LHCN-M2 (cell line): ENCODE results near the gene HCRTR1. TPM values are rescaled to one million over a fixed set of nuclear protein-coding genes. Genes with fewer than 3 reads are reported as not detected.

Experiments used
- DNase-seq: peaks from one replicate; pipeline ENCODE4 v3.0.0-alpha.2; 2012; ENCODE audit warnings: low read depth
- polyA plus RNA-seq: library from polyadenylated mRNA; unstranded; fragments of >200 nt; gene quantifications from one replicate; pipeline ENCODE4 v1.2.1, GENCODE V29; 2012; ENCODE audit warnings: missing spikeins
- total RNA-seq: library from RNA; depleted of rRNA; stranded (reverse); fragments of >200 nt; gene quantifications from 2 replicates; pipeline ENCODE4 v1.2.3, GENCODE V29; 2014; rRNA removed

HCRTR1 gene
- not detected in 2 replicates for total RNA-seq
- not detected for polyA plus RNA-seq

DNA sequence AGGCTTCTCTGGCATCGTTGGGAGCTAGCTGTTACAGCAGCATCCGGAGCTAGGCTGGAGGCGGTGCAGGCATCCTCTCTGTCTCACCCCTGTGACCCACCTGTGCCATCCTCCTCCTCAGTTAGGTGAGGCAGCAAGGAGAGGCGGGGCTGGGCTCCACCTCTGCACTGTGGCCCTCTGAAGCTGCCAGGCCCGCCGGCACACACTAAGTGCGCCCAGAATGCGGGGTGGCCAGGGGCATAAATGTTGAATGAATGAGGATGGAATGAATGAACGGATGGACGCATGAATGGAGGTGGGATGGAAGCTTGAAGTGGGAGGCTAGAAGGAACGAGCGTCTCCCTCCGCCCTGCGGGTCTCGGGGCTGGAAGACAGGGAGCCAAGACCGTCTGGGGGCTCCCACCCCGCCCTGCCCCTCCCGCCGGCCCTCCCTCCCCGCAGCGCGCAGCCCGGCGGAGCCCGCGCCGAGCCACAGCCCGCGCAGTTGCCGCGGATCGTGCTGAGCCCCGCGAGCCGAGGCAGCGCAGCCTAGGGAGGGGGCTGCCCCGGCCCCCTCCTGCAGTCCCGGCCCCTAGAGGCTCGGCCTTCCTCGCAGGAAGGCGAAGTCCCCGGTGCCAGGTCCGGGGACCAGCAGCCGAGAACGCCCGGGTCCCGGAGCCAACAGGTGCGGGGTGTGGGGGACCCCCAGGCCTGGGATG lies at the start of gene HCRTR1:
TSS of gene HCRTR1 (plus strand) at position 472 of the 698 bp plus-strand sequence. CDS start 1,504 bp downstream, outside the sequence.
- no peak for DNase-seq

DNA sequence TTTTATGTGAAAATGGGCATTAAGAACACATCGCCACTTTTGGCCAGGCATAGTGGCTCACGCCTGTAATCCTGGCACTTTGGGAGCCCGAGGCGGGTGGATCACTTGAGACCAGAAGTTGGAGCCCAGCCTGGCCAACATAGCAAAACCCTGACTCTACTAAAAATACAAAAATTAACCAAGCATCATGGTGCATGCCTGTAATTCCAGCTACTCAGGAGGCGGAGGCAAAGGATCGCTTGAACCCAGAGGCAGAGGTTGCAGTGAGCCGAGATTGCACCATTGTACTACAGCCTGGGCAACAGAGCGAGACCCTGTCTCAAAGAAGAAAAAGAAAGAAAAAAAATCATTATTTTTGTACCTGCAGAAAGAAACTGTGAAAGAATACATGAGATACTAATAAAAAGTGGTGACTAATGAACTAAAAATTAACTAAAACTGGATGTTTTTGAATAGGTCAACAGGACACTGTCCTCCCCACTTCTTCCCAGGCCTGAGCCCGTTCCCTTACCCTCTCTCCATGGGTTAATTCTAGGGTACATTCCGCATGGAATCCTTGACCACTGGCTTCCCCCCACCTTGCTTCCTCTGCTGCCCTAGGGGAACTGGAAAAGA lies 49.4 kb upstream of the HCRTR1 start:
- DNase-seq, result no peak

DNA sequence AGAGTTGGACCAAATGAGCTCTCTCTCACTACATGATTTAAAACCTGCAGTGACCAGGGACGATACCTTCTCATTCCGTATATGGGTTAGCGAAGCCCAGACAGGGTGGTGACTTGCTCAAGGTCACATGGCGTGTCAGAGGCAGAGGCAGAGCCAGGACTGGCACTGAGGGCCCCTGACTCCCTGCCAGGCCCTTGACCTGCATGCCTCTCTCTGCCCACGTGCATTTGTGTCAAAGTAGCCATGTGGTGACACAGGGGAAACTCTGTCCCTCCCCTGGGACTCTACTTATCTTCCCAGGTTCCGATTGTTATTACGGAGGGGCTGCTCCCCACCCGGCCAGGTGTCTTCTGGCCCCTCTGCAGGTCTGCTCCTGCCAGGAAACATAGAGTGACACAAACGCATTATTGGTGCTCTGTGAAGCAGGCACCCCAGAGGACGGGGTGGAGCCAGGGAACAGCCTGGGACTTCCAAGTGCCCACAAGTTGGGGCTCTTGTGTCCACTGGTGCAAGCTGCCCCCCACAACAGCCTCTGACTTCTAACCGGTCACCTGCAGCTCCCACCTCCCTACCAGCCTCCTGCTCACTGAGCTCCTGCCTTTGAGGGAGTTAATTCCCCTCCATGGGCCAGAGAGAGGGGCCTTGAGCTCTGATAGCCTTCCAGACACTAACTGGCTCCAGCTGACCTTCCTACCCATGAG lies 48.4 kb upstream of the HCRTR1 start:
- no peak for DNase-seq

DNA sequence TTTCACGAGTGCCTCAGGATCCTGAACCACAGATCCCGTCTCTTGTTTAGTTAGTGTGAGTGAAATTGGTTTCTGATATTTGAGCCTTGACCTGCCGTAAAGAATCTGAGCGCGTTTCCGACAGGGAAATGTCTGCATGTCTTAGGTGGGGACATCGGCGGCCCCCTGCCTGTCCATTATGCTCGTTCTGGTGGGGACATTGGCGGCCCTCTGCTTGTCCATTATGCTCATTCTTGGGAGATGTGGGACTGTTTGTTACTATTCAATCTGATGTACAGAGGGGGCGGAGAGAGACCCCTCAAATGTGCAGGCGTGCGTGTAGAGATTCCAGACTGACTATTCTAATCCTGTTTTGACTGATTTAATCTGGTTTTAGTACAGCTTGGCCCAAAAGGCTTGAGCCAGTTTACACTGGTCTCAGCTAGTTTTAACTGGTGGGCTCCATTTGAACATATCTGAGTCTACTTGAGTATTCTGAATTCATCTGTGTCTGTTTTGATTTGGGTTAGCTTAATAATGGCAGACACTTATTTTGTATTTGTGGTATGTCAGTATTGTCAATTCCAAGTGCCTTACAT lies 47.8 kb upstream of the HCRTR1 start:
- DNase-seq, result no peak

DNA sequence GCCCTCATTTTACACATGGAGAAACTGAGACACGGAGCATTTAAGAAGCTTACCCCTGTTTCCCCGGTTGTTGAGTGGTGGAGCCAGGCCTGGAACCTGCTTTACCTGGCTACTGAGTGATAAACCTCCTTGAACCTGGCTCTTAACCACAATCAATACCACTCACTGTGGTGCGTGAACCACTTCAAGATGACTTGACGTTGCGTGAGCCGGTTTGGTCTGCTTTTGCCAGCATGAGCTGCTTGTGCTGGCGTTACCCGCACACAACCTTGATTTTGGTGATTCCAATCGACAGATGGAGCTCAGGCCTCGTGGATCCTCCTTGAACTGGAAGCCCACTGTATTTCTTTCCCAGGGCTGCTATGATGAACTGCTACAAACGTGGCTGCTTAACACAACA lies 47.3 kb upstream of the HCRTR1 start:
- no peak for DNase-seq

DNA sequence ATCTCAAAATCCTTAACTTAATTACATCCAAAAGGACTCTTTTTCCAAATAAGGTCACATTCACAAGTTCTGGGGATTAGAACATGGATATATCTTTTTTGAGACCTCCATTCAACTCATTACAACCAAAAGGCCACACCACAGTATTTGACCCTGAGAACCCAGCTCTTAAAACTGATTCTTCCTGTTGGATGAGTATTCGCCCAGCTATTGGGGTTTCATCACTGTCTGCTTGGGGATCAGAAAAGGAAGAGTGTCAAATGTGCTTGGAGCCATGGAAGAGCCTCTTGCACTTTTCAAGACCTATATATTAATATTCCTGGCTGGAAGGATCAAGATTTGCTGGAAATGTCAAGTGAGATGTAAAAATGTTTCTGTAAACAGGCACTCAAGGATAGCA lies 46.6 kb upstream of the HCRTR1 start:
- peak; percentile 23 for DNase-seq

DNA sequence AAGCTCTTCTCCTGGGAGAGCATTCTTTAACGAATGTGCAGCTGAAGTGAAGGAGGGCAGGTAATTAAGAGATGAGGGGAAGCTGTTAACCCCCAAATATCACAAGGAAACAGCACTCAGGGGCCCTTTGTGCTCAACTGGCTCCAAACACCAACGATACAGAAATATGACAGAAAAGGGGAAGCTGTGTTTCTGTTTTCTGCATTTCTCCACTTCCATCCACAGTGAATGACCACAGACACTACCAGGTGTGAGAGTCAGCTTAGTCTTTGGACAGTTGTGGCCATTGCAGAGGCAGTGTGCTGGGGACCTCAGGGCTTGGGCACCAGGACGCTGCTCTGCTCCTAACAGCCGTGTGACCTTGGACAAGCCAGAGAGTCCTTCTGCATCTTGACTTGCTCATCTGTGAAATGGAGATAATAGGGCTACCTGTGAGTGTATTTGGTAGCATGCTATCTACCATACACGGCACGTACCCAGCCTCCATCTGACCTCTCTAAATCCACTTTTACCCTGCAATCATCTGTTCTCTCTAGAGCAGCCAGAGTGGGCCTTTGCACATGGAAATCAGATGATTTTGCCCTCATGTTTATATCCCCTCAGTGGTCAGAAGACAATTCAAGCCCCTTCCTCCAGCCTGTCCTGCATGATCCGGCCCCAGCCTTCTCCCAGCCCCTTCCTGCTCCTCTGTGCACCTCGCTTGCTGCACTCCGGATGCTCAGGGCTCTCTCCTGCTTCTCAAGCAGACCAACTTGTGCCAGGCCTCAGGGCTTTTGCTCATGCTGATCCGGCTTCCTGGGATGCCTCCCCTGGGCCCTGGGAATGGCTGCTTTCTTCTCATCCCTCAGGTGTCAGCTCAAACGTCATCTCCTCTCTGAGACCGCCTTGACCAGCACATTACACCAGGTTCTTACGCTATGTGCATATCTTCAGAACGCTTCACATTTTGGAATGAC lies 45.9 kb upstream of the HCRTR1 start:
- no peak for DNase-seq

DNA sequence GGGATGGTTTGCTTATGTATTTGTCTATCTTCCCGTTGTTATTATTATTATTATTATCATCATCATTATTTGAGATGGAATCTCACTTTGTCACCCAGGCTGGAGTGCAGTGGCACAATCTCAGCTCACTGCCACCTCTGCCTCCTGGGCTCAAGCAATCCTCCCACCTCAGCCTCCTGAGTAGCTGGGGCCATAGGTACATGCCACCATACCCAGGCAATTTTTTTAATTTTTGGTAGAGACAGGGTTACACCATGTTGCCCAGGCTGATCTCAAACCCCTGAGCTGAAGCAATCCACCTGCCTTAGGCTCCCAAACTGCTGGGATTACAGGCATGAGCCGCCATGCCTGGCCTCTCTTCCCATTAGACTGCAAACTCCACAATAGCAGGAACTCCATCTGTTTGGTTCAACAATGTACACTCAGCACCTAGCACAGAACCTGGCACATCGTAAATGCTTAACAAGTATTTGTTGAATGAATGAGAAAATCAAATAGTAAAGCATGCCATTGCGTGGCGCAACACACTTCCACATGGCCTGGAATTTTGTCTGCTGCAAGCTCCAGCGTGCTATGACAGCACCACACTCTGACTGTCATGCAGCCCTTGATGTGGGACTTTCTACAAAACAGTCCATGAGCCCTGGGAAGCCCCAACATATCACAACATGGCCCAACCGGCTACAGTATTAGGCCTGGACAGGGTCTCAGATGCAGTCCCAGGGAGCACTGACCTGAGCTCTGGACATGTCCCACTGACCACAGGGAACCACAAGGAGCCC lies 45.0 kb upstream of the HCRTR1 start:
- DNase-seq, result no peak

DNA sequence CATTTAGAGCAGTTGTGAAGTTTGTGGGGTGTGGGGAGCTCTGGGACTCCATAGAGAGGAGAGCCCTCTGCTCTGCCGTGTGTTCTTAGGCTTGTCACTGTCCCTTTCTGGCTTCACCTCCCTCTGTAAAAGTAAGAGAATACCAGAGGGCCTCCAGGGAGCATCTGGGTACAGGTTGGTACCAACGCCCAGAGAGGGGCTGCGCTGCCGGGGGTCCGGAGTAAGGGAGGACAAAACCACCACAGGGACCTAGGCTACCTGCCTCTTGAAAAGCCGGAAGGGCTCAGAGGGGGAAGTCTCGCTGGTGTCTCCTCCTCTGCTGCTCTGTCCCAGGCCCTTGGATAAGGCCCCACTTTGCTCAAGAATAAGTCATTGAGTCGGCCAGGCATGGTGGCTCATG lies 44.2 kb upstream of the HCRTR1 start:
- DNase-seq, result no peak

DNA sequence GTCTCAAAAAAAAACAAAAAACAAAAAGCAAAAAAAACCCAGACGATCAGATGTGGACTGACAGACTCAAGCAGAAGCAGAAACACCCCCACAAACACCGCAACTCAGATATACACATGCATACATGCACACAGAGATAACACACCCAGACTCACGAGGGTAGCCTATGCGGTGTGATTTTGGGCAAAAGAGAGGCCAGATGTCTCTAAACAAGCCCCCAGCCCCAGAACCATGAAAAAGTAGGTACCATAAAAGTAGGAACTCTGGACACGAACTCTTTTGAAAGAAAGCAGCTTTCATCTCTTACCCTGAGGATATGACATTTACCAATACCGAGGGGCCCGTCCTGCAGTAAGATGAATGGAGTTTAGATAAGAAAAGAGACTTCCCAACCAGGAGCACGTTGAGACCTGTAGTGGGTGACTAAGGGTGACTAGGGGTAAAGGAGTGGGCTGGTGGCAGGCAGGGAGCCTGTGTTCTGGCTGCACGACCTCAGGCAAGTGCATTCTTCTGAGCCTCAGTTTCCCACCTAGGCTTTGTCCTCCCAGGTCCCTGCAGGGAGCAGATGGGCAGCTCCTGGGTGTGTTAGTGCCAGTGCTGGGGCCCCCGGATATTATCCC lies 42.6 kb upstream of the HCRTR1 start:
- no peak for DNase-seq

DNA sequence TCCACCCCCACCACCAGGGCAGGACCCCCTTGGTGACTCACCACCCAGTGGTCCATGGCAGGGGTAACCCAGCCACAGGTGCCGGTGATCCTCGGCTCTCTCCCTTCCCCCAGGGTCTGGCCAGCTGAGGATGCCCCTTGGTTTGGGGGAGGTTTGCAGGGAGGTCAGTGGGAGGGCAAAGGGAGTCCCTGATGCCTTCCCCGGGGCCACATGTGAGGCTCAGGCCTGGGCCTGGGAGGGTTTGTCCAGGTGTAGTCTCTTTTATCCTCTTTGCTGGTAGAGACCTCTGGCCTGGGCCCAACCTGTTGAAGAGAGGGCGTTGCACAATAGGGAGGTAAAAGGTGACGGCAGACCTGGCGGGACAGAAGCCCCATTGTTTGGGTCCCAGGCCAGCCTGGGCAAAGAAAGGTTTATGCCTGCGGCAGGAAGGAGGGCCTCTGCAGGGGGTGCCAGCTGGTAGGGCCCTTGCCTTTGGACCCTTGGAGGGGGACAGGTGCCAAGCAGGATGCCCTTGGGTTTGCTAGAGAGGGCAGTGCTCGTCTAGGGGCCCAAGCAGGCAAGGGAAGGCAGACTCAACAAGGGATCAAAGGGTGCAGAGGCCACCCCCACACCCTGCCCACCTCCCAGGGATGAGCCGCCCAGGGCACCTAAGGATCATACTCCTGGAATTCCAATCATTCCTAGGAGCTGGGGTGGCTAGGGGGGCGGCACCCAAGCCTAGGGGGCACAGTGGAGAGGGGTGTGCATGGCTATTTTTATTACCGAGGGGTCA lies 41.9 kb upstream of the HCRTR1 start:
- DNase-seq, result no peak

DNA sequence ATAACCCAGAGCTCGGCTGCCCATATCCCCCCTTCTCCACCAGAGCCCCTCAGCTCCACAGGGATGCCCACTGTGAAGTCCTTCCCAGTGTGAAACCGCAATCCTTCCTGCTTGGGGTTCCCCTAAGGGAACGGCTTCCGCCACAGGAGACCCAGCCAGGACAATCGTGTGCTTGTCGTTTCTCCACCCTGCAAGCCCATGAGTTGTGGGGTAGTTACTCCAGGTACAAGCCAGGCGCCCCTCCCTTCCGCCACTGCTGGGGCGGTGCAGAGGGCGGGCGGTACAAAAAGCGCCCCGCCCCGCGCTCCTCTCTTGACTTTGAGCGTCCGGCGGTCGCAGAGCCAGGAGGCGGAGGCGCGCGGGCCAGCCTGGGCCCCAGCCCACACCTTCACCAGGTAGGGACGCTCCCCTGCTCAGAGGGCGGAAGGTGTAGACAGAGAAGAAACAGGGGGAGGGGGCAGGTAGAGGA lies 41.3 kb upstream of the HCRTR1 start, which contains the start of gene TINAGL1:
TSS of gene TINAGL1 (plus strand) at position 315 of the 469 bp plus-strand sequence. CDS start 634 bp downstream, outside the sequence.
- no peak for DNase-seq

DNA sequence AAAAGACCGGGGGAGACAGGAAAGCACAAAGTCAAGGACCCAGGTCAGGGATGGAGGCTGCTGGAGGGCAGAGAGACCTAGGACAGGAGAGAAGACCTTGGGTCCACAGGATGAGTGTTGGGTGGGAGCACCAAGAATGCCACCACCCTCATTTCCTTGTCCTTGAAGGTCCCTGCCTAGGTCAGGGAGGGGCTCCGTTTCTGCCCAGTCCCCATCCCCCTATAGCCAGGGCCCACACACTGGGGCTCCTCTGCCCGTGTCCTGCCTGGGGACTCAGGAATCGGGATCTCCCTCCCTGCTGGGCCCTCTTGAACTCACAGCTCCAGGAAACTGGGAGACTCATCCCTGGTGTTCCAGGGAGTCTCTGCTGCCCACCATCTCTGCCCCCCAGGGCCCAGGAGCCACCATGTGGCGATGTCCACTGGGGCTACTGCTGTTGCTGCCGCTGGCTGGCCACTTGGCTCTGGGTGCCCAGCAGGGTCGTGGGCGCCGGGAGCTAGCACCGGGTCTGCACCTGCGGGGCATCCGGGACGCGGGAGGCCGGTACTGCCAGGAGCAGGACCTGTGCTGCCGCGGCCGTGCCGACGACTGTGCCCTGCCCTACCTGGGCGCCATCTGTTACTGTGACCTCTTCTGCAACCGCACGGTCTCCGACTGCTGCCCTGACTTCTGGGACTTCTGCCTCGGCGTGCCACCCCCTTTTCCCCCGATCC lies 40.6 kb upstream of the HCRTR1 start:
- DNase-seq, result no peak

DNA sequence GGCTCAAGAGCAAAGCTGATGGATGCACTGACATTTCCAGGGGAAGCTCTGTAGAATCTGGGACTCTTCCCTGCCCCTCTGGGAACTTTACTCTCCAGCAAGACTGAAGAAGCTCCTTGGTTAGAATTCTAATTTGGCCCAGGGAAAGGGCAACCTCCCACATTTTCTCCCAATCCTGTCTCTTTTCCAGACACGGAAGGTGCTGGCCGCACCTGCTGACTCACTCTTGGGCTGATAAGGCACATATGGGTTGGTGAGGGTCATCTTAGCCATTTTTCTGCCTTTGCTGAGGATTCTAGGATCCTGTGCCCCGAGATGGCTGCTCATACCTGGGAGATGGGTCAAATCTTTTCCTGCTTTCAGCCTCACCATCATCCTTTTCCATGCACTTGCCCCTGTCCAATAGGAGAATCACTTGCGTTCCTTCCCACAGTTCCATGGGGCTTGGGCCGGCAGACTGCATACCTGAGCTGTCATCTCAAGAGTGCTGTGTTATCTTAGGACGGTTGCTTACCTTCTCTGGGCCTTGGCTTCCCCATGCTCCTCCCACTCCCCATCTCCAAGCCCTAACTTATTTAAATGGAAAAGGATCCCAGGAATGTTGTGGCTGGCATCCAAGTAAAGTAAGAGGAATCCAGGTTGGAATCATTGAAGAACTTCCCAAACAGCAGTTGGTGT lies 39.8 kb upstream of the HCRTR1 start:
- peak; percentile 39 for DNase-seq

DNA sequence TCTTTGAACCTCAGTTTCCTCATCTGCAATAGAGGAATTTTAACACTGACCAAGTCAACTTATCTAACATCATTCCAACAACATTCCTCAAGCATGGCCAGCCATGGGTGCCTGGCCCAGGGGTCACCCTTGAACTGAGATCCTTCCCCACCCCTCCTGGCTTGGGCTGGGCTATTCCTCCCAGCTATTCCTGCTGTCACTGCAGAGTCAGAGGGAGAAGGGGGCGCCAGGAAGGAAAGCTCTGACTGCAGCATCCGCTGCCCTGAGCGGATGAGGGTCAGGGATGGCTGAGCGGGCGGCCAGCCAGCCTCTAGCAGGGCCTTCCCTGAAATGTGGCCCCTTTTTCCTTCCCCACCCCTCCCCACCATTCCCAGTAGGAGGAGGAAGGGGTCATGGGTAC lies 38.1 kb upstream of the HCRTR1 start:
- DNase-seq, result no peak

DNA sequence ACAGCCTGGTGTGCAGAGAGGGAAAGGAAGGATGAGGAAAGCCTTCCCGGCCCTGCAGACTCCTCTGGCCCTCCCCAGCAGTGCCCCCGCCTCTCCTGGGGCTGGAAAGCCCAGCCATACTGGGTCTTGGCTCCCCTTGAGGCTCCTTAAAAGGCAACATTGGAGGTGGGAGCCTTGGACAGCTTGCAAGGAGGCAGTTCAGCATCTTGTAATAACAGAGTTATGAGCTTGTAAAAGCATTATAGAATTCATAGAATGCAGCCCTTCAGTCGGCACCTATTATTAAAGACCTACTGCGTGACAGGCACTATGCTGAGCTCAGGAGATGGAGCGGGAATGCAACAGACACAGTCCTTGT lies 37.0 kb upstream of the HCRTR1 start:
- no peak for DNase-seq

DNA sequence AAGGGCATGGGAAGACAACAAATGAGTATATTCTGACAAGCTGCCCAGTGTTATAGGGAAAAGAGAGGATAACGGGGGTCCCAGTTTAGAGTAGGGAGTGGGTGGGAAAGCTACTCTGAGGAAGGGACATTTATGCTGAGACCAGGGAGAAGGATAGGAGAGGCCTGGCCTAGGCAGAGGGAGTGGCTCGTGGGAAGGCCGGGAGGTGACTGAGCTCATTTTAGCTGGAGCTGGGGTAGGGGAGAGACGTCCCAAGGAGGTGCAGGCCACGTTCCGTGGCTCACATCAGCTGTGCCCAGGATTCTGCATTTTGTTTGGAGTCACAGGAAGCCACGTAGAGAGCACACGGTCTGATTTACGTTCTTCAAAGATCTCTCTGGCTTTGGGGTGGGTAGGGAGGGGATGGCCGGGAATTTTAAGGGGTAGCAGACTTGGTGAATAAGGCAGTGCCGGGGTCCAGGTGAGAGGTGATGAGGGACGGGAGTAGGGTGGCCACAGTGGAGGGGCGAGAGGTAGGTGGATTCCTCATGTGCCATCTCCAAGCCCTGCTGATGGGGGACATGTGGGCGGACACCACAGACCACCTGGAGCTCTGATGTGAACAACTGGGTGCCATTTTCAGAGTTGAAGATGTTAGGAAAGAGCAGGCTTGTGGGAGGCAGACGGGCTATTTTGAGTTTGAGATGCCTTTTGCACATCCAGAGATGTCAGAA lies 36.4 kb upstream of the HCRTR1 start:
- DNase-seq, result no peak
